NCI-H748 (cell line): ENCODE results near the gene SGMS1.

Experiments used
- DNase-seq: peaks from one replicate; lab custom pipeline; 2025; ENCODE audit not compliant: unreplicated experiment; lab: John Stamatoyannopoulos, UW

Gene SGMS1

GRCh38 chr10:50613150-50613549, 10.6 kb downstream of the SGMS1 start:
- no peak for DNase-seq

GRCh38 chr10:50610368-50610767, 13.4 kb downstream of the SGMS1 start:
- no peak for DNase-seq

GRCh38 chr10:50607356-50607925, 16.3 kb downstream of the SGMS1 start:
- DNase-seq = no peak

GRCh38 chr10:50605951-50606270, 17.8 kb downstream of the SGMS1 start:
- peak; percentile 51 for DNase-seq

GRCh38 chr10:50605269-50605950, 18.3 kb downstream of the SGMS1 start:
- DNase-seq = peak; percentile 23

GRCh38 chr10:50604809-50605208, 18.9 kb downstream of the SGMS1 start:
- DNase-seq = peak; percentile 20

GRCh38 chr10:50604049-50604640, 19.6 kb downstream of the SGMS1 start:
- DNase-seq = peak; percentile 65

GRCh38 chr10:50603151-50603850, 20.5 kb downstream of the SGMS1 start:
- DNase-seq = no peak

- DNase-seq = no peak
Measured at GRCh38 chr10:50601974-50602373, 21.8 kb downstream of the SGMS1 start.

- no peak for DNase-seq
Measured at GRCh38 chr10:50600831-50601477, 22.8 kb downstream of the SGMS1 start.

GRCh38 chr10:50600286-50600685, 23.5 kb downstream of the SGMS1 start:
- peak; percentile 85 for DNase-seq

- no peak for DNase-seq
Measured at GRCh38 chr10:50596897-50597296, 26.9 kb downstream of the SGMS1 start.

- no peak for DNase-seq
Measured at GRCh38 chr10:50596456-50596855, 27.3 kb downstream of the SGMS1 start.

GRCh38 chr10:50595785-50596184, 28.0 kb downstream of the SGMS1 start:
- DNase-seq = no peak

GRCh38 chr10:50593523-50594376, 30.0 kb downstream of the SGMS1 start:
- peak; percentile 12 for DNase-seq

- DNase-seq = no peak
Measured at GRCh38 chr10:50592961-50593418, 30.8 kb downstream of the SGMS1 start.

- DNase-seq = no peak
Measured at GRCh38 chr10:50590935-50591334, 32.8 kb downstream of the SGMS1 start.

GRCh38 chr10:50586740-50587088, 37.0 kb downstream of the SGMS1 start:
- no peak for DNase-seq

GRCh38 chr10:50585921-50586739, 37.6 kb downstream of the SGMS1 start:
- DNase-seq = no peak
